NOMO-1 treated with DMSO at 0.1 percent for 48 hours (cell line): ENCODE measurements around the gene CHST2.
"Not testable (repeated sequence)": the region's sequence is repeated elsewhere in the genome, so short reads cannot be mapped to it uniquely, and the experiment has no call there.

Source experiments
- DNase-seq: peaks from one replicate; lab custom pipeline; 2025; ENCODE audit not compliant: unreplicated experiment; lab: John Stamatoyannopoulos, UW

Gene CHST2

GRCh38 chr3:143119009-143119914, at the start of gene CHST2:
TSS of gene CHST2 (plus strand) at chr3:143119771. CDS start at chr3:143120817, 1,046 bp downstream.
- DNase-seq: peak; percentile 78

GRCh38 chr3:143070977-143071551, 48.5 kb upstream of the CHST2 start:
- no peak for DNase-seq

GRCh38 chr3:143071776-143072175, 47.8 kb upstream of the CHST2 start:
- no peak for DNase-seq

- not testable (repeated sequence) for DNase-seq
These were observed 47.1 kb upstream of the CHST2 start for GRCh38 chr3:143072298-143073020.

- not testable (repeated sequence) for DNase-seq
These were observed 46.0 kb upstream of the CHST2 start for GRCh38 chr3:143073541-143073940.

- DNase-seq: not testable (repeated sequence)
These were observed 45.6 kb upstream of the CHST2 start for GRCh38 chr3:143073983-143074382.

- no peak for DNase-seq
These were observed 40.7 kb upstream of the CHST2 start for GRCh38 chr3:143078883-143079282.

GRCh38 chr3:143080196-143080595, 39.4 kb upstream of the CHST2 start:
- DNase-seq: no peak

DNA sequence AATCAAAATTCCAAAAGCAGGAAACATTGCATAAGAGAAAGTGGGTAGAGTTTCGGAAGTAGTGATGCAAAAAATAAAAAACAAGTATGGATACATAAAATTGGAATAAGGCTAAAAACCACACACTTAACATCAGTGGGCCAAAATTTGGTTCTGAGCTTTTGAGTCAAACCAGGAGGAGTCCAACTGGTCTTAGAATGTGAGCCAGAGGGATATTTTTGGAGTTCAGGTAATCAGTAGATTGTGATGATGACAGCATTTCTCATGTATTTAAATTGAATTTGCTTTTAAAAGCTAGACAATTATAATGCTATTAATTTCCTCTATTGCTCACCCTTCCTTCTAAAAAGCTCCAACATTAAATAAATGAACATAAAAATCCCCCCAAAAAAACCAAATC, 38.2 kb upstream of the CHST2 start:
- no peak for DNase-seq

DNA sequence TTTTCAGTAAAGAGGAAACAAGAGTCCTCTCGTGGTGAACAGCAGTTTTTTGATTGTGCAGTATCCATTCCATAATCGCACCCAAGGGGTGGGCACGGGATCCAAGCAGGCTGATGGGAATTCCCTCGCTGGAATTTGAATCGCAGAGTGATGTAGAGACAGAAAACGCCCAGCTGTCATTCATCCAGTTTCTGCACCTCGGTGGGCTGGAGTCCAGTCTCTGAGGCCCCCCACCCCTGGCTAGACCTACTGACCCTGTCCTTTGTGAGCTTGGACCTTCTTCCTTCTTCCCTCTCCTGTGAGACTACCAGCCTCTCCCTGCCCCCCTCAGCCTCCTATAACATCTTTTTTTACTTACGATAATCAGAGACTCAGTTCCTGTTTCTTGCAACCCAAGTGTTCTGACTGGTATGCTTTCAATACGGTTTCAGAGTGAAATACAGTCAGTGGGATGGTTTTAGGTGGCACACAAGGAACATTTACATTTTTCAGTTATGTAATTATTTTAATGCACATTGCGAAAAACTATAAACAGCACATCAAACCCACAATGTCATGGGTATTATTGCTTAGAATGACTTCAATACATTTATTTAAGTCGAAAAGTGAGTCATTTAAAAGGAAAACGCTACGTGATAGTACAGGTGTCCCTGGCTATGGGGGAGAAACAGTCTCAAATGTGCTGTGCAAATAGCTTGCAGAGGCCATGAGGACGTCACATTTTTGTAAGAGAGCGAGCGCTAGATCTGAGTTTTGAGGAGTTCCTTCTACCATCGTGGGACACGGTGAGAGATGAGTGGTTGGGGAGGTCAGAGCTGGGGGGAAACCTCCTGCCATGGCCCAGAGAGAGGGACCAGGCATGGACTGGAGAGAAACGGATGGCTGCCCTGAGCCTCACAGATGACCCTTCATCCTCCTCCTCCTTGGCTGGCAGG, 37.5 kb upstream of the CHST2 start:
- peak; percentile 97 for DNase-seq

DNA sequence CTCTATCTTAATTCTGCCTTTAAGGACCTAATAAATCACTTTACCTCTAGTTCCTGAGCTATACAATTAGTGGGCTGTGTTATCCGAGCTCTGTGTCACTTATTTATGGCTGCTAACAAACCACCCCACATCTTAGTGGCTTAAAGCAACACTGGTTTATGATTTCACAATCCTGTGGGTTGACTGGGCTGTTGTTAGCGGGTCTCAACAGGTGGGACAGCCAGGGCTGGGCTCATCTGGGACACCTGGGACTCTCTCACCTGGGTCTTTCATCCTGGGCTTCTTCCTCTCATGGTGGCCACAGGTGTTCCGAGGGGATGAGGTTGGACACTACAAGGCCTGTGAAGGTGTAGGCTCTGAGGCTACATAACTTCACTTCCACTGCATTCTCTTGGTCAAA, 35.8 kb upstream of the CHST2 start:
- DNase-seq: peak; percentile 92

DNA sequence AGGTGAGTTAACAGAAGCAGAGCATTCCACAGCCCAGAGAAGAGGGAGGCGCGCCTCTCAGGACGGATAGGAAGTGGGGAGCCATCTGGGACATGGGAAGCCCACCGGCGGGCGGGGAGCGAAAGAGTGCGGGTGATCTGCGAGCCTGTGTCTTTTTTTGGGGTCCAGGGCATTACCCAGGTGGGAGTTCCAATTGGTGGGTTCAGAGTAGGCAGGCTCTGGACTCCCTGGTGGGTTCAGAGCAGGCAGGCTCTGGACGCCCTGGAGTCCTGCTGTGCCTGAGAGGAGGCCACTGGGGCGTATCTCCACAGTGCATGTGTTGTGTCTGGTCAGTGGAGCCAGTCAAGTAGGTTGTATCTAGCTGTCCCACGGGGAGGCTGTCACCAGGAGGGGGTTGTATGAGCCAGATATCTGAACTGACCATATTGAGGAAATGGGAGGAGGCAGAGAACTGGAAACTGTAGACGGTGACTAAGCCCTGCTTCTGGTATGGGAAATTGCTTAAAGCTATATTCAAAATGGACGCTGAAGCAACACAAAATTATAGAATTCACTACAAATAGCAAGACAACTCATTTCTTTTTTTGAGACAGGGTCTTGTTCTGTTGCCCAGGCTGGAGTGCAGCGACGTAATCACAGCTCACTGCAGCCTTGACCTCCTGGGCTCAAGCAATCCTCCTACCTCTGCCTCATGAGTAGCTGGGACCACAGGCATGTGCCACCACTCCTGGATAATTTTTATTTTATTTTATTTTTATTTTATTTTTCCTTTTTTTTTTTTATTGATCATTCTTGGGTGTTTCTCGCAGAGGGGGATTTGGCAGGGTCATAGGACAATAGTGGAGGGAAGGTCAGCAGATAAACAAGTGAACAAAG, 34.5 kb upstream of the CHST2 start:
- peak; percentile 97 for DNase-seq

GRCh38 chr3:143088835-143089234, 30.7 kb upstream of the CHST2 start:
- no peak for DNase-seq

DNA sequence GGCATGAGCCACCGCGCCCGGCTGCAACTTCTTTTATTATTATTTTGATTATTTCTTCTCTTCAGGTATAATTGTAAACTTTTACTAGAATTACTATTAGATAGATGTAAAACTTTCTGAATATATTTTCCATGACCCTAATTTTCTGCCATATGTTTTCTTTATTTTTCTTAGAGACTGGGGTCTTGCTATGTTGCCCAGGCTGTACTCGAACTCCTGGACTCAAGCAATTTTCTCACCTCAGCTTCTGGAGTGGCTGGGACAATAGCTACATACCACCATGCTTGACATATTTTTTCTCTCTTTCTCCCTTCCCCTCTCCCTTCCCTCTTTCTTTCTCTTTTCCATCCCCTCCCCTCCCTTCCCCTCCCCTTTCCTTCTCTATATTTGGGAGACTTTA, 29.6 kb upstream of the CHST2 start:
- no peak for DNase-seq

GRCh38 chr3:143090486-143090885, 29.1 kb upstream of the CHST2 start:
- no peak for DNase-seq

DNA sequence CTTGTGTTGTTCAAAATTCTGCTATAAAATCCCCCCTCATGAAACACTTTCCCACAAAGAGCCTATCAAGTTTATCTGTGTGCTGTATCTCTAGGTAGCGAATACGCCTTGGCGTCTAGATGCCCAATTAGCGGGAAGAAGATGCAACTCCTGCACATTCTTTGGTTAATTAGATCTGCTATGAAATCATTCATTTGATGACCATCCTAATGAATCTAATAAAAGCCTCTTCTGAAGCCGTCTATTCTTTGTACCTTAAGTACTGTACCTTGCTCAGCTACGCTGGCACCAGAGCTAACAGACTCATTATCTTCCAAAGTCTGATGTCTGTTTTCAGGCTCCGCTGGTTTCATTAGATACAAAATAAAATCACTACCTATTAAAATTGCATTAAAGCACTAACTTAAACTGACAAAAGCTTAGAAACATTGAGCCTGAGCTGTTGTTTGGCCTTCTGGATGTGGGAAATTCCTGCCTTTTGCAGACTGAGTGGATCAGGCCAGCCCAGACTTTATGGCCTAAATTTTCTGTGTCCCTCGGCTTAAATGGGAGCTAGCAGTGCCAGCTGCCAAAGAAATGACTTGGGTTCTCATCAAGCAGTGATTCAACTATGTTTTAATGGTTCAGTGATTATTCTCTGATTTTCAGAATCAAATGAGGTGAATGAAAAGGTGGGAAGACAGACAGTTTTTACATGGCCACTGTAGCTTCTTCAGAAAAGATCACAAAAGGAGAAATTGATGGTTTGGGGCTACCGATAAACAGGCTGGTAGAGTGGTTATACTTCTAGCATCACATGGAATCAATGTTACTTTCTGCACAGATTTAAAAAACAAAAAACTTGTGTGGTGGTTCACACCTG, 28.4 kb upstream of the CHST2 start:
- DNase-seq: no peak

- DNase-seq: no peak
These were observed 27.4 kb upstream of the CHST2 start for GRCh38 chr3:143092191-143092590.

- no peak for DNase-seq
These were observed 23.8 kb upstream of the CHST2 start for GRCh38 chr3:143095813-143096212.
